Right ventricle myocardium superior (tissue), 1 donor: ENCODE data around the gene RGS7. TPM values are rescaled to one million over a fixed set of nuclear protein-coding genes. Genes with fewer than 3 reads are reported as not detected.
"Not testable (repeated sequence)": the region's sequence is repeated elsewhere in the genome, so short reads cannot be mapped to it uniquely, and the experiment has no call there.

ENCODE experiments used
- ATAC-seq: fragments of 200-7000 bp; cut with Tn5 transposase; one replicate; pipeline ENCODE4 v1.9.1; 2020; ENCODE audit warnings: mild to moderate bottlenecking; ENCODE audit not compliant: poor library complexity
- DNase-seq: peaks from one replicate; pipeline ENCODE4 v3.0.0-alpha.2; 2020
- intact Hi-C: fragments of 100-400 bp; cut with DNase I; formaldehyde crosslinking; loops from one replicate; pipeline ENCODE4 v1.11.2; 2022
- total RNA-seq: library from RNA; stranded (reverse); fragmentation: NEBNext Ultra II Directional; extraction: Animal tissue kit (Norgen Biotek cat#: 25700); gene quantifications from one replicate; pipeline ENCODE4 v1.2.1, GENCODE V29; 2021
- donor health status: DM: no; HTN: yes; CAD: no; lungs with severe emphysema.

RGS7 gene
- total RNA-seq, 1 donor from 2014 or later = not detected

- intact Hi-C loops, DNase-seq, ATAC-seq: not testable (repeated sequence)
Measured at GRCh38 chr1:240972059-240972458, 384.9 kb downstream of the RGS7 start.

- ATAC-seq (no peak), DNase-seq (no peak)
- intact Hi-C loops = no loop called here
Measured at GRCh38 chr1:240970253-240970652, 386.8 kb downstream of the RGS7 start.

GRCh38 chr1:240968864-240969263 is 388.1 kb downstream of the RGS7 start:
- DNase-seq (no peak), ATAC-seq (no peak)
- intact Hi-C loops = no loop called here

GRCh38 chr1:240967070-240967724 is 389.8 kb downstream of the RGS7 start:
- intact Hi-C loops = no loop called here
- no peak for ATAC-seq
- DNase-seq = no peak

GRCh38 chr1:240965581-240966091 is 391.4 kb downstream of the RGS7 start:
- intact Hi-C loops = no loop called here
- DNase-seq (no peak), ATAC-seq (no peak)

- intact Hi-C loops = no loop called here
- DNase-seq (no peak), ATAC-seq (no peak)
Measured at GRCh38 chr1:240962086-240962485, 394.9 kb downstream of the RGS7 start.

- intact Hi-C loops = no loop called here
- DNase-seq = no peak
- ATAC-seq = no peak
Measured at GRCh38 chr1:240956424-240956823, 400.6 kb downstream of the RGS7 start.

- intact Hi-C loops = no loop called here
- no peak for DNase-seq
- no peak for ATAC-seq
Measured at GRCh38 chr1:240956020-240956419, 401.0 kb downstream of the RGS7 start.

- intact Hi-C loops = no loop called here
- ATAC-seq (no peak), DNase-seq (no peak)
Measured at GRCh38 chr1:240947438-240948224, 409.4 kb downstream of the RGS7 start.

- ATAC-seq = no peak
- no peak for DNase-seq
- intact Hi-C loops = no loop called here
Measured at GRCh38 chr1:240946926-240947325, 410.1 kb downstream of the RGS7 start.

GRCh38 chr1:240942901-240943300 is 414.1 kb downstream of the RGS7 start:
- intact Hi-C loops = no loop called here
- DNase-seq (no peak), ATAC-seq (no peak)

GRCh38 chr1:240941701-240942370 is 415.2 kb downstream of the RGS7 start:
- ATAC-seq = no peak
- intact Hi-C loops = no loop called here
- DNase-seq = no peak

GRCh38 chr1:240936911-240937668 is 419.9 kb downstream of the RGS7 start:
- intact Hi-C loops = no loop called here
- DNase-seq (no peak), ATAC-seq (no peak)

GRCh38 chr1:240935920-240936319 is 421.1 kb downstream of the RGS7 start:
- DNase-seq (no peak), ATAC-seq (no peak)
- intact Hi-C loops = no loop called here

- intact Hi-C loops = no loop called here
- DNase-seq (no peak), ATAC-seq (no peak)
Measured at GRCh38 chr1:240931031-240931430, 426.0 kb downstream of the RGS7 start.

GRCh38 chr1:240928265-240928664 is 428.7 kb downstream of the RGS7 start:
- intact Hi-C loops = no loop called here
- ATAC-seq (no peak), DNase-seq (no peak)

GRCh38 chr1:240927821-240928220 is 429.2 kb downstream of the RGS7 start:
- intact Hi-C loops = no loop called here
- no peak for ATAC-seq
- DNase-seq = no peak

GRCh38 chr1:240925273-240925672 is 431.7 kb downstream of the RGS7 start:
- DNase-seq = no peak
- ATAC-seq = no peak
- intact Hi-C loops = no loop called here

GRCh38 chr1:240917976-240918375 is 439.0 kb downstream of the RGS7 start:
- DNase-seq (no peak), ATAC-seq (no peak)
- intact Hi-C loops = no loop called here
